SK-N-DZ (cell line): ENCODE data around the gene SORBS2. TPM values are rescaled to one million over a fixed set of nuclear protein-coding genes. Genes with fewer than 3 reads are reported as not detected.
"Not testable (repeated sequence)": the region's sequence is repeated elsewhere in the genome, so short reads cannot be mapped to it uniquely, and the experiment has no call there.

Experiments
- DNase-seq: peaks from one replicate; pipeline ENCODE4 v3.0.0-alpha.2; 2015; ENCODE audit warnings: low spot score
- polyA plus RNA-seq, 2 experiments: library from polyadenylated mRNA; depleted of rRNA; stranded (reverse); fragments of >200 nt; gene quantifications; 2 replicates each; pipeline ENCODE4 v1.2.3, GENCODE V29; 2014

Gene SORBS2, protein sequence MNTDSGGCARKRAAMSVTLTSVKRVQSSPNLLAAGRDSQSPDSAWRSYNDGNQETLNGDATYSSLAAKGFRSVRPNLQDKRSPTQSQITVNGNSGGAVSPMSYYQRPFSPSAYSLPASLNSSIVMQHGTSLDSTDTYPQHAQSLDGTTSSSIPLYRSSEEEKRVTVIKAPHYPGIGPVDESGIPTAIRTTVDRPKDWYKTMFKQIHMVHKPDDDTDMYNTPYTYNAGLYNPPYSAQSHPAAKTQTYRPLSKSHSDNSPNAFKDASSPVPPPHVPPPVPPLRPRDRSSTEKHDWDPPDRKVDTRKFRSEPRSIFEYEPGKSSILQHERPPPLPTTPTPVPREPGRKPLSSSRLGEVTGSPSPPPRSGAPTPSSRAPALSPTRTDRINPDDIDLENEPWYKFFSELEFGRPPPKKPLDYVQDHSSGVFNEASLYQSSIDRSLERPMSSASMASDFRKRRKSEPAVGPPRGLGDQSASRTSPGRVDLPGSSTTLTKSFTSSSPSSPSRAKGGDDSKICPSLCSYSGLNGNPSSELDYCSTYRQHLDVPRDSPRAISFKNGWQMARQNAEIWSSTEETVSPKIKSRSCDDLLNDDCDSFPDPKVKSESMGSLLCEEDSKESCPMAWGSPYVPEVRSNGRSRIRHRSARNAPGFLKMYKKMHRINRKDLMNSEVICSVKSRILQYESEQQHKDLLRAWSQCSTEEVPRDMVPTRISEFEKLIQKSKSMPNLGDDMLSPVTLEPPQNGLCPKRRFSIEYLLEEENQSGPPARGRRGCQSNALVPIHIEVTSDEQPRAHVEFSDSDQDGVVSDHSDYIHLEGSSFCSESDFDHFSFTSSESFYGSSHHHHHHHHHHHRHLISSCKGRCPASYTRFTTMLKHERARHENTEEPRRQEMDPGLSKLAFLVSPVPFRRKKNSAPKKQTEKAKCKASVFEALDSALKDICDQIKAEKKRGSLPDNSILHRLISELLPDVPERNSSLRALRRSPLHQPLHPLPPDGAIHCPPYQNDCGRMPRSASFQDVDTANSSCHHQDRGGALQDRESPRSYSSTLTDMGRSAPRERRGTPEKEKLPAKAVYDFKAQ (N-terminal part only)
- not detected in 2 replicates for polyA plus RNA-seq (2014; cell fraction: cytosol; rRNA removed)
- not detected in 2 replicates for polyA plus RNA-seq (2014; cell fraction: nucleus; rRNA removed)

- DNase-seq = peak; percentile 42
Observed at GRCh38 chr4:185811509-185812364, at the start of gene SORBS2. SORBS2 (minus strand) TSS chr4:185812194; CDS start chr4:185690571, 121,623 bp downstream.

DNA sequence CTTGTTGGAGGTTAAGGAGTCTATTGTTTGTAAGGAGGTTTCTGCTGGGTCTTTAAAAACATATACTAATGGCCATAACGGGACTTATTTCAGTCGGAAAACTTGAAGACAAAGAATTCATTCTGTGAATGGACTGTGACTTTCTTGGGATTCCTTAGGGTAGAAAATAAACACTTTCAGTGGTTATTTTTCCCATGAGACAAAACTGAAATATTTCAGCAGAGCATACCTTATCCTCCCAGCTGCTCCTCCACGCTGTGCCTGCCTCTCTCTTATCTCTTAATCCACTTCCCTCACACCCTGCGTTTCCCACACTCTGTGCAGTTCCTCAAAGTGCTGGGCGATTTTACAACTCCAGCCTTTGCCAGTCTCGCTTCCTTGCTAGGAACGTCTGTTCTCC is 47.1 kb upstream of the SORBS2 start:
- no peak for DNase-seq

GRCh38 chr4:185857561-185857960 is 45.6 kb upstream of the SORBS2 start:
- DNase-seq = not testable (repeated sequence)

- no peak for DNase-seq
Observed at GRCh38 chr4:185853841-185854240, 41.8 kb upstream of the SORBS2 start.

DNA sequence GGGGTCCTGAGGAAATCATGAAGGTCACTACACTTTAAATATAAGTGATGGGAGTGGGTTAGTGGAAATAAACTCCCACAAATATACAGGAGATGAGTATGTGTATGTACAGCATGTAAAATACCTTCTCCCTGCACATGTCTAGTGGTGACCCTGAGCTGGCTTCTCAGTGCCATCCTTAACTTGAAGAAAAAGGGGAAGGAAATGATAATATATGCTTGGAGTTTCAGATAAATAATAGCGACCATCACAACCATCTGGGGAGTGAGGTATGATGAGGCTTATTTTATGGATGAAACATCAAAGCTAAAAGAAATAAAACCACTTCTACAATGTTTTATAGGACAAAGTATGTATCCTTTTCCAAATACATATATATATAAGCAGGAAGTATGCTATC is 41.0 kb upstream of the SORBS2 start:
- DNase-seq = no peak

GRCh38 chr4:185849664-185850550 is 37.9 kb upstream of the SORBS2 start:
- DNase-seq = no peak

- DNase-seq = peak; percentile 31
Observed at GRCh38 chr4:185847352-185848097, 35.5 kb upstream of the SORBS2 start.

DNA sequence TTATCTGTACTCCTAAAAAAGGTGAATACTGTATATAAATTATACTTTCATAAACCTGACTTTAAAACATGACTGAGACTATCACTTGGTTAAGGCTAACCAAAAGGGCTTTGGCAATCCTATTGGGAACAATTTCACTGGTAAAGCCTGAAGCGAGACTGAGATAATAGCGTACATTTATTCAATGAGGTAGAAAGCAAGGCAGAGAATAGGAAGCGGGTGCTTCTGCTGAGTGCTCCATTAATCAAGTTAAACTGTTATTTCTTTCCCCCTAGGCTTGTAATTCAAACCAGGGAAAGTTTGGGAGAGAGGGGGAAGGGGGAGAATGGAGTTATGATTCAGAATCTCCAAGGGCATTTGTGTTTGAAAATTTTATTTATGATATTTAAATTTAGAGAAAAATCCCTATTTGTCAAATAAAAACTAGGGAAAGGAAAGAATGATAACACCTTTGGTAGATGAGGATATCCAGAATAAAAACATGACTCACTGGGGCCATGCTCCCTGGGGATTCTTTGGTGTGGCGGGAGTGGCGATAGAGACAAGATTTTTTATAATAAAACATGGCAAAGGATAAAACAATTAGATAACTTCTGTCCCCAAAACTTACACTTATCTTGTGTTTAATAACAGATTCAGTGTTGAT is 34.6 kb upstream of the SORBS2 start:
- DNase-seq = no peak

- no peak for DNase-seq
Observed at GRCh38 chr4:185845966-185846365, 34.0 kb upstream of the SORBS2 start.

DNA sequence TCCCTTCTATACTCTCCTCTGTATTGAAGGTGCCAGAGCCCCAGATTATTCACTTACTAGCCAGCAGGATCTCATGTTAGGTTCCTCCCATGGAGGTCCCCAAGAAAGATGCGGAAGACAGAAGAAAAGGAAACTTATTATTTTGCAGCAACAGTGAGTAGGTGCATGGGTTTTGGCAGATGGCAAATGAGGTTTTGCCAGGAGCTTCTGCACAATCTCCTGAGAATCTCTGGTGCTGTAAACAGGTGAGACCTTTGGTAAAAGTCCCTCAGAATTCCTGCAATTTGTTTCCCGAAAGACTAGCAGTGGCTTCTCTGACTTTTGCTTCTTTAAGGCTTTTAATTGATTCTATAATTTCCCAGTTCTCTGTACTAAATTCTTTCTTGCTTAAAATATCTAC is 29.5 kb upstream of the SORBS2 start:
- DNase-seq = no peak

DNA sequence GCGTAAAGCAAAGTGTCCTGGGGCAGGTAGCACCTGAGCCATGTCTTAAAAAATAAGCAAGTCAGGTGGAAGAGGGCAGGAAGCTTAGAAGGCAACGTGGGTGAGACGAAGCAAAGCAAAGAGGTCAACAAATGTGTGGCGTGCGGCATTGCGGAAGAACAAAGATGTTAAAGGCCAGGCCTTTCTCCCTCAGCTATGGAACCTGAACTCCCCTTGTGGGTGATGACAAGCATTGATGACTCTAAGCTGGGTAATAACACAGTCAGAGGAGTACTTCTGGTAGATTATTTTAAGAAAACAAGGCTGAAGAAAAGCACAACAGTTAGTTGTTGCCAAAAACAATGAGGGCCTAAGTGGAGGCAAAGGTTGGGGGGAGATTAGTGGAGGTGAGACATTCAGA is 29.0 kb upstream of the SORBS2 start:
- no peak for DNase-seq

DNA sequence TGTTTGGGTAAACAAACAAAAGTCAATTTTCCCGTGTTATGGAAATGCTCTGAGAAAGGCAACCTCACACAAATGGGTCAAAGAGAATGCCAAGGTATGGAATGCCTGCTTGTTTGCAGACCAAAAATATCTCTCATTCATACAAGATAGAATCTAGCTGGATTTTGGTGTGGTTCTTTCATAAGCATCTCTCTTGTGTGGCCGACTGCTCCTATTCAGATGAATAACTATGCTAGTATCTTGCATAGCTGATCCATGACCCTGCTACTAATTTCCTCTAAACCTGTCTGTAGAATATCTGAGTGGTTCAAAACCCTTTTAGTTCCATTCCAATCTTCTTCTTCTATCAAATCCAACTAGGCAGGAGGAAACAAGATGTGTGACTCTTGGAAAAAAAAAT is 28.2 kb upstream of the SORBS2 start:
- no peak for DNase-seq

DNA sequence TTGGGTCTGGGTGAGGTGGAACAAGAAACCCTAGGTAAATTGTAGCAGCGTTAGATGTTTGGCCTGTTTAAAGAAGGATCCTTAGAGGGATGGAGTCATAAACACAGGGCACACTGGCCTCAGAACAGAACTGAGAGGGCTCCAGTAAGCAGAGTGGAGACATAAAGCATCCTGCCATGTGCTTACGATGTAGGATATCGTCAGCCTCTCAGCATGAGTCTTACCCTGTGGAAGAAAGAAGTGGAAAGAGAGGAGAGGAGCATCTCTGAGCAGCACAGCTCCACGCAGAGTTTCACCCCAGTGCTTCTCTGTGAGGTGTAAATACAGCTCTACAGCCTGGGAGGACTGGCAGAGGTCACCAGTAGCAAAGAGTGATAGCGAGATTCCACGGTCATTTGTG is 27.8 kb upstream of the SORBS2 start:
- DNase-seq = no peak

GRCh38 chr4:185839194-185839712 is 27.3 kb upstream of the SORBS2 start:
- no peak for DNase-seq

GRCh38 chr4:185838514-185839193 is 26.7 kb upstream of the SORBS2 start:
- no peak for DNase-seq

DNA sequence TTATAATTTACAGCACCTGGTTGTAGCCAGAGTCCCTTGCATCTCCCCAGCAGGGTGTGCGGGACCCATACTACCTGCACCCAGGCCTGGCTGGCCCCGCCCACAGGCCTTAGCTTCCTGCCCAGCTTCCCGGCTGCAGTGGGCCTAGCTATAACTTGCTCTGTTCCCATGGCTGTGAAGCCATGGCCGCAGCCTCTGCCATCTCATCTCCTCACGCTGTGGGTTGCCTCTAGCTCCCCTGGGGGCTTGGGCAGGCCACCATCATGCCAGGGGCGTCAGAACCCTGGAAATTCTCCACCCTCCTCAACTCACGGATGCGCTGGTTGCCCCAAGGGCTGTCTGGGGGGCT is 26.1 kb upstream of the SORBS2 start:
- DNase-seq = no peak

DNA sequence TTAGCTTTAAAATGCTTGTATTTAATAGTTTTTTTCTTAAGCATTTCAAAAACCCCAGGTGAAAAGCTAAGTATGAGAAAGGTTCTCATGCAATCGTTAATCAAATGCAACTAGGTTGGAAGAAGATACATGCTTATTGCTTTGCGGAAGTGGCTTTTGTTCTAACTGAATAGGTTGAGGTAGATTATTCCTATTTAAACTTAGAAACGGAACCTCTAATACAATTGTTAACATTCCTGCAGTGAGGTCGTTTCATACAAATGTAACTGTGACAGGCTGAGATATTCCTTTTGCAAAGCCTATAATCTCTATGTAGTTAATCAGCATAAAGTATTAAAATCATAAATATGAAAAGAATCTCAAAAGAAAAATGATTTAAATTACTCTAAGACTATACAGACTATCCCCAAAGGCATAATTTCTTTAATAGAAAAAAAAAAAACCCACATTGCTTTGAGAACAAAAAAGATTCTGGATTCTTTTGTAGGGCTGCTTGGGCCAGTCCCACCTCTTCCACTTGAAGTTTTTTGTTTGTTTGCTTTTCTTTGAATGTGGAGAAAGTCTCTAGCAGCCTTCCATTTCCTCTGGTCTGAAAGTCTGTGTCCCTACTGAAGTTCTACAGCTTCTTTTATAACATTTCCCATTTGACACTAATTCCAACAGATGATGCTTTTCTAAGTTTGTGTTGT is 25.6 kb upstream of the SORBS2 start:
- no peak for DNase-seq
